Fibroblast of the aortic adventitia (primary cell): ENCODE results near the gene DLG5. TPM values are rescaled to one million over a fixed set of nuclear protein-coding genes. Genes with fewer than 3 reads are reported as not detected.

Experiments used
- DNase-seq: peaks from one replicate; pipeline ENCODE4 v3.0.0-alpha.2; 2010; ENCODE audit warnings: low read depth
- H3K4me3 ChIP-seq: 2 replicates; pipeline ENCODE4 v1.5.1; 2011; ENCODE audit warnings: low read depth, mild to moderate bottlenecking, control low read depth, low read length, moderate library complexity
- total RNA-seq: library from RNA; depleted of rRNA; stranded (reverse); fragments of >200 nt; gene quantifications from 2 replicates; pipeline ENCODE4 v1.2.3, GENCODE V29; 2012; ENCODE audit warnings: low replicate concordance
- TF ChIP-seq, protein P1 (sequence below): IDR thresholded peaks from 2 replicates; pipeline ENCODE4 v1.5.1; 2011; ENCODE audit warnings: mild to moderate bottlenecking, low read length, control low read depth, inconsistent platforms; ENCODE audit not compliant: insufficient read depth

The DLG5 gene
- total RNA-seq, 1 donor, result 42.7 TPM

DNA sequence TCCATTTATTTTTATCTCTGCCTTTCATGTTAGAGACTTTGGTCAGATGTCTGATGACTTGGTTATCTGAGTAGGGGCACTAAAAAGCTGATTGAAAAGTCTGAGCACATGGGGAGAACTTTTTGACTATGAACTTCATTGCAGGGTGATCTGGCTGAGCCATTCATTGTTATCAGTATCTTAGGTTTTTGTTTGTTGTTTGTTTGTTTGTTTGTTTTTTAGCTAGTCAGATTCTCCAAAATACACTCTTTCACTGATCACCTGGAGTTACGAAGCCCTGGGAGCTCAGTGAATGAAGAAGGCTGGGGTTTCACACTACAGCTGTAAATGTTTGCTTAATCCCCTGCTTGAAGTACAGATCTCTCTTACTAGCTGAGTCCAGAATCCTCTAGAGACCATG lies 28.6 kb upstream of the DLG5 start:
- no peak for DNase-seq
- H3K4me3 ChIP-seq, result no peak overlapping the region
- TF ChIP-seq, protein P1, sequence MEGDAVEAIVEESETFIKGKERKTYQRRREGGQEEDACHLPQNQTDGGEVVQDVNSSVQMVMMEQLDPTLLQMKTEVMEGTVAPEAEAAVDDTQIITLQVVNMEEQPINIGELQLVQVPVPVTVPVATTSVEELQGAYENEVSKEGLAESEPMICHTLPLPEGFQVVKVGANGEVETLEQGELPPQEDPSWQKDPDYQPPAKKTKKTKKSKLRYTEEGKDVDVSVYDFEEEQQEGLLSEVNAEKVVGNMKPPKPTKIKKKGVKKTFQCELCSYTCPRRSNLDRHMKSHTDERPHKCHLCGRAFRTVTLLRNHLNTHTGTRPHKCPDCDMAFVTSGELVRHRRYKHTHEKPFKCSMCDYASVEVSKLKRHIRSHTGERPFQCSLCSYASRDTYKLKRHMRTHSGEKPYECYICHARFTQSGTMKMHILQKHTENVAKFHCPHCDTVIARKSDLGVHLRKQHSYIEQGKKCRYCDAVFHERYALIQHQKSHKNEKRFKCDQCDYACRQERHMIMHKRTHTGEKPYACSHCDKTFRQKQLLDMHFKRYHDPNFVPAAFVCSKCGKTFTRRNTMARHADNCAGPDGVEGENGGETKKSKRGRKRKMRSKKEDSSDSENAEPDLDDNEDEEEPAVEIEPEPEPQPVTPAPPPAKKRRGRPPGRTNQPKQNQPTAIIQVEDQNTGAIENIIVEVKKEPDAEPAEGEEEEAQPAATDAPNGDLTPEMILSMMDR, result no peak

DNA sequence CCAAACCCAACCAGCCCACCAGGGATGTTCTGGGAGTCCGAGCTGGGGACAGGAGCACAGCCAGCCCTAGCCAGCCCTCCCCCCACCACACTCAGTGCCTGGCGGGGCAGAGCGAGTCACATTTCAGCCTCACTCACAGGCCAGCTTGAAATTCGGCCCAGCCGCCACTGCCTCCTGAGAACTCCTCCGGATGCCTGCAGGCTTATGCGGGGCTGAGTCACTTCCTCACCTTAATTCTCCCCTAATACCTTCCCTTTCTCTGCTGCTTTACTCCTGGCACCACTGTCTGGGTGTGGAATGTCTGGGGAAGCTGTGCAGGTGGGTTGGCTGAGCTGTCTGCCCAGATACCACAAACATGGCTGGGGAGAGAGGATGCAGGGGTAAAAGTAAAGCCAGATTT lies 22.6 kb upstream of the DLG5 start:
- H3K4me3 ChIP-seq, result no peak overlapping the region
- DNase-seq, result peak; percentile 47
- TF ChIP-seq, protein P1, result no peak

DNA sequence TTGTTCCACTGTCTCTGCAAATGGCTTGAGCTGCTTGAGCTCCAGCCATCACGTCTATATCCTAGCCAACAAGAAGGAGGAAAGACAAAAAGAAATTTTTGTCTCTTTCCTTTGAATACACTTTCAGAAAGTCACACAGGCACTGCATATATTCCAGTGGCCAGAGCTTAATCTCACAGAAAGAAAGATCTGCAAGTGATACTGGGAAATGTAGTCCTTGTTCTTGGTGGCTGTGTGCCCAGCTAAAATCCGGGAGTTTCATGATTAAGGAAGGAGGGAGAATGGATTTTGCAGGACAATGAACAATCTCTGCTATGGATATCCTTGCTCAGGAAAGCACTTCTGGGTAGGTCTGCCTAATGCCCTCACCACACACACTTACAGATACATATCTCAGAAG lies 19.5 kb upstream of the DLG5 start:
- TF ChIP-seq, protein P1, result no peak
- no peak overlapping the region for H3K4me3 ChIP-seq
- DNase-seq, result peak; percentile 37

DNA sequence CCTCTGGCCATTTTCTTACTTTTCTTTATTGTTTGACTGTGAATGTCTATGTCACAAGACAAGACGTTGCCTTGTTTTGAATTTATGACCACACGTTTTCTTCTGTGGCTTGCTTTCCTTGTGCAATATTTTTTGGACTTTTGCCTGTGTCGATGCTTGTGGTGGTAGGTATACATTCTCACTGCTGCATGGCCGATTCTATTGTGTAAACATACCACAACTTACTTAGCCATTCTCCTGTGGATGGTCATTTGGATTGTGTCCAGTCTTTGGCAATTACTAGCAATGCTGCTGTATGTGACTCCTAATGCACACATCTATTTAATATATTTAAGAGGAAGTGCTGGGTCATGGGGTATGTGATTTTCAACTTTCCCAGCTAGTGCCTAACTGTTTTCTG lies 18.0 kb upstream of the DLG5 start:
- TF ChIP-seq, protein P1, result no peak
- no peak overlapping the region for H3K4me3 ChIP-seq
- DNase-seq, result peak; percentile 47

DNA sequence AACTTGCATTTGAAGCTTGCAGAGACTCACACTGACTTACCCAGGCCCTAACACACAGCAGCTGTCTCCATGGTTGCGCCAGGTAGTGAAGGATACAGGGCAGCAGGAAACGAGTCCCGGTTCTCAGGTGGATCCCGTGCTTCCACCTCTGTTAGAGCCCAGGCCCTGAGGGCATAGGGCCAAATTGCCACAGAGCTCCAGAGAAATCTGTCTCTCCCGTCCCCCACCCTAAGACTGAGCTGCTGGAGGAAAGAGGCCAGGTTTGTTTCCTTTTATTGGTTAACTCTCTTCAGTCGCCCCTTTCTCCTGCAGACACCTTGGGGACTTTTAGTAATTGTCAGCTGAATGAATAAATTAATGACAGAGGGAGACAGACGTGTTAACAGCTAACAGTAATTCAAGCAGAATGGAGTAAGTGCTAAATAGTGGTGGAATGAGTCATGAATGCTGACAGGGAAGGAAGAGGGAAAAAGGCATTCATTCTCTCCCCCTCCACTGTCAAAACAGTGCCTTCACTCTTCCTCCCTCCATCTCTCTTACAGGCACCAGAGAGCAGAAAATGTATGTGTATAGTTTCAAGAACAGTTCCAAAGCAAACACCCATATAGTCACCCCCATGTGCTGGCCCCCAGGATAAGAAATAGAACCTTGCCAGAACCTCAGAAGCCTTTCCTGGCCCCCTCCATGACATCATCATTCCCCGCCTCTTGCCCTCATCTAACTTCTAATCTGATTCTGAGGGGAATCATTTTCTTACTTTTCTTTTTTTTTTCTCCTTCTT lies 16.8 kb upstream of the DLG5 start:
- DNase-seq, result peak; percentile 62
- TF ChIP-seq, protein P1, result no peak
- no peak overlapping the region for H3K4me3 ChIP-seq

DNA sequence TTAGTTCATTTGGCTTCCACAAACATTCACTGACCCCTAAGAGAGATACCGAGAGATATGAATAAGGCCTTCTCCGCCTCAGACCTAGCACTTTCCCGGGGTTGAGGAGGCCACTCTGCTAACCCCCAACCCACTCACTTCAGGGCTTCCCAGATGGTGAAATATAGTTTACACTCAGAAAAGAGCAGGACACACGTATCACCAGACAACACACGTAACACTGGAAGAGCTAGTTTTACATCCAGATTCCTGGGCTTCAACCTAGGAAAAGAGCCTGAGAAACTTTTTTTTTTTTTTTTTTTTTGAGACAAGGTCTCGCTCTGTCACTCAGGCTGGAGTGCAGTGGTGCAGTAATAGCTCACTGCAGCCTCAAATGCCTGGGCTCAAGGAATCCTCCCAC lies 15.2 kb upstream of the DLG5 start:
- TF ChIP-seq, protein P1, result no peak
- no peak for DNase-seq
- H3K4me3 ChIP-seq, result no peak overlapping the region

DNA sequence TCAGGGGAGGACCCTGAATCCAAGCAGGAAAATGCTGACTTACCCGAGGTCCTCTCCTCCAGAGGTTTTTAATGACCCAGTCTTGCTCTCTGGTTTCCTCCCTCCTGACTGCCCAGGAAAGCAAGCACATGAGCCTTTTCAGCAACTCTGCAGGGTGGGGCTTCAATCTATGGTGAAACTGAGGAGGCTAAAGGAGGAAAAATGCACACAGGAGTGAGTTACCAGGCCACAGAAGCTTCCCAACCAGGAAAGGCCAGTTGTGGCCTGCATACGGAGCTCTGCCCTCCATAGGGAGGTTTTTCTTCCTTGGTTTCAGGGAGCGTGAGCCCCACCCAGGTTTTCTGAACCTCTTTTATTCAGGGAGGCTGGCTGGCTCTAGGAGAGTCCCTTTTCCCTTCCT lies 14.1 kb upstream of the DLG5 start:
- TF ChIP-seq, protein P1, result no peak
- DNase-seq, result peak; percentile 23
- no peak overlapping the region for H3K4me3 ChIP-seq
